GM23338 (cell line): Measurements from ENCODE around the gene KRT83. TPM values are rescaled to one million over a fixed set of nuclear protein-coding genes. Genes with fewer than 3 reads are reported as not detected.

Source experiments
- ATAC-seq: fragments of 200-7000 bp; cut with Tn5 transposase; 3 replicates; pipeline ENCODE4 v1.9.1; 2020
- DNase-seq: peaks from one replicate; pipeline ENCODE4 v3.0.0-alpha.2; 2015; ENCODE audit warnings: low spot score
- H2AFZ ChIP-seq: fragments of 200-600 bp; sonication (generic); 2 replicates; pipeline ENCODE4 v1.8.0; 2016; ENCODE audit warnings: antibody characterized with exemption, mild to moderate bottlenecking, moderate library complexity
- H3F3A ChIP-seq: fragments of 200-600 bp; sonication (generic); replicated peaks from 2 replicates; pipeline ENCODE4 v1.8.0; 2017; ENCODE audit warnings: antibody characterized with exemption, mixed run types, low read depth
- H3K27ac ChIP-seq: fragments of 200-600 bp; sonication (generic); 2 replicates; pipeline ENCODE4 v1.6.1; 2016; ENCODE audit warnings: low read depth
- H3K27me3 ChIP-seq: fragments of 200-600 bp; sonication (generic); 2 replicates; pipeline ENCODE4 v1.8.0; 2016; ENCODE audit warnings: mild to moderate bottlenecking, mixed run types, moderate library complexity; ENCODE audit not compliant: insufficient read depth
- H3K36me3 ChIP-seq: fragments of 200-600 bp; sonication (generic); 2 replicates; pipeline ENCODE4 v1.8.0; 2016; ENCODE audit warnings: mild to moderate bottlenecking; ENCODE audit not compliant: insufficient read depth
- H3K4me1 ChIP-seq: fragments of 200-600 bp; sonication (generic); 2 replicates; pipeline ENCODE4 v1.8.0; 2016; ENCODE audit warnings: mild to moderate bottlenecking, moderate library complexity; ENCODE audit not compliant: insufficient read depth
- H3K4me2 ChIP-seq: fragments of 200-600 bp; sonication (generic); 2 replicates; pipeline ENCODE4 v1.7.1; 2017; ENCODE audit warnings: mixed run types
- H3K4me3 ChIP-seq: fragments of 200-600 bp; sonication (generic); 2 replicates; pipeline ENCODE4 v1.6.1; 2016; ENCODE audit warnings: mixed run types
- H3K79me2 ChIP-seq: fragments of 200-600 bp; sonication (generic); replicated peaks from 2 replicates; pipeline ENCODE4 v1.8.0; 2017; ENCODE audit warnings: mild to moderate bottlenecking; ENCODE audit not compliant: insufficient read depth
- H3K9me2 ChIP-seq: fragments of 200-600 bp; sonication (generic); 2 replicates; pipeline ENCODE4 v1.8.0; 2017; ENCODE audit not compliant: insufficient read depth
- H4K20me1 ChIP-seq: fragments of 200-600 bp; sonication (generic); replicated peaks from 2 replicates; pipeline ENCODE4 v1.8.0; 2017; ENCODE audit warnings: mild to moderate bottlenecking; ENCODE audit not compliant: insufficient read depth
- H3K27ac Mint-ChIP-seq: 2 replicates; pipeline ENCODE4 v1.8.0; 2020; ENCODE audit warnings: inconsistent platforms, mild to moderate bottlenecking, moderate library complexity, mixed read lengths
- H3K27me3 Mint-ChIP-seq: 3 replicates; pipeline ENCODE4 v1.8.0; 2022; ENCODE audit warnings: low read depth, mild to moderate bottlenecking, moderate library complexity, mixed read lengths, inconsistent platforms; ENCODE audit not compliant: insufficient read depth, poor library complexity
- H3K36me3 Mint-ChIP-seq: 3 replicates; pipeline ENCODE4 v1.8.0; 2021; ENCODE audit warnings: low read depth, mild to moderate bottlenecking, inconsistent platforms, moderate library complexity, mixed read lengths
- H3K4me1 Mint-ChIP-seq: 3 replicates; pipeline ENCODE4 v1.8.0; 2020; ENCODE audit warnings: mild to moderate bottlenecking, inconsistent platforms, mixed read lengths
- H3K4me3 Mint-ChIP-seq: 3 replicates; pipeline ENCODE4 v1.8.0; 2021; ENCODE audit warnings: moderate library complexity, mild to moderate bottlenecking, inconsistent platforms, mixed read lengths
- H3K9me3 Mint-ChIP-seq: 3 replicates; pipeline ENCODE4 v1.8.0; 2020; ENCODE audit warnings: moderate library complexity, mild to moderate bottlenecking, inconsistent platforms, mixed read lengths
- CTCF ChIP-seq, 2 experiments: fragments of 200-600 bp in 1 of 2; sonication (generic) in 1 of 2; conservative IDR thresholded peaks; 2 replicates each; pipeline versions ENCODE4 v1.5.1 to v1.6.1; 2016 to 2017; ENCODE audit warnings: antibody characterized with exemption in 2 of 2, low read depth in 2 of 2, mild to moderate bottlenecking in 2 of 2, moderate library complexity in 1 of 2
- EZH2 ChIP-seq: fragments of 200-600 bp; sonication (generic); IDR thresholded peaks from one replicate; pipeline ENCODE4 v1.8.0; 2017; ENCODE audit warnings: antibody characterized with exemption, mild to moderate bottlenecking, low read depth; ENCODE audit not compliant: unreplicated experiment
- EZH2phosphoT487 ChIP-seq: fragments of 200-600 bp; sonication (generic); IDR thresholded peaks from one replicate; pipeline ENCODE4 v1.8.1; 2018; ENCODE audit warnings: antibody characterized with exemption; ENCODE audit not compliant: unreplicated experiment
- JUNB ChIP-seq: IDR thresholded peaks from one replicate; pipeline ENCODE4 v1.6.1; 2016; ENCODE audit warnings: antibody characterized with exemption; ENCODE audit not compliant: unreplicated experiment
- NANOG ChIP-seq: IDR thresholded peaks from 2 replicates; pipeline ENCODE4 v1.6.1; 2016; ENCODE audit warnings: antibody characterized with exemption, borderline replicate concordance
- POLR2AphosphoS5 ChIP-seq: IDR thresholded peaks from 2 replicates; pipeline ENCODE4 v1.6.1; 2016; ENCODE audit warnings: antibody characterized with exemption, low read depth
- REST ChIP-seq: IDR thresholded peaks from one replicate; pipeline ENCODE4 v1.6.1; 2018; ENCODE audit warnings: antibody characterized with exemption; ENCODE audit not compliant: unreplicated experiment
- ZNF114 ChIP-seq: fragments of 250-450 bp; sonication (Bioruptor Pico); IDR thresholded peaks from 2 replicates; pipeline ENCODE4 v1.5.0; 2020; ENCODE audit warnings: mild to moderate bottlenecking, moderate library complexity
- ZNF331 ChIP-seq: fragments of 250-450 bp; sonication (Bioruptor Pico); IDR thresholded peaks from 2 replicates; pipeline ENCODE4 v1.5.0; 2020; ENCODE audit warnings: low read depth, mild to moderate bottlenecking, moderate library complexity
- ZNF462 ChIP-seq: fragments of 250-450 bp; sonication (Bioruptor Pico); IDR thresholded peaks from 2 replicates; pipeline ENCODE4 v1.5.0; 2020; ENCODE audit warnings: mild to moderate bottlenecking, moderate library complexity
- polyA plus RNA-seq: library from polyadenylated mRNA; unstranded; fragments of >200 nt; fragmentation: Nextera tagmentation; extraction: Ambion mirVana; gene quantifications from 2 replicates; pipeline ENCODE4 v1.2.1, GENCODE V29; 2016
- total RNA-seq: library from RNA; depleted of rRNA; stranded (reverse); fragments of >200 nt; shearing (Covaris generic); gene quantifications from 2 replicates; pipeline ENCODE4 v1.2.3, GENCODE V29; 2014

The KRT83 gene
- total and polyA plus RNA-seq, 2 experiments from 2014 or later, result not detected

DNA sequence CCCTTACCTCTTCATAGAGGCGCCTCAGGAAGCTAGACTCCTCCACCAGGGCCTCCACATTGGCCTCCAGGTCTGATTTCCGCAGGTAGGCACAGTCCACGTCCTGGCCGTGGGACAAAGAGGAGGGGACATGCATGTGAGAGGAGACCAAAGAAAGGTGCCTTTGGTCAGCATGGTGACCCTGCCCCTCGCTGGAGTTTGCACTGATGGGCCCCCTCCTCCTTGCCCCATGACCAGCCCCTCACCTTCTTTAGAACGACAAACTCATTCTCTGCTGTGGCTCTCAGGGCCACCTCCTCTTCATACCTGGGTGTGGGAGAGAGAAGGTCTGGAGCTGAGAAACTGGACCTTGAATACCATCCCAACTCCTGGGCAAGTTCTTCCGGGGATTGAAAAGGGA lies 42.9 kb upstream of the KRT83 start (continued):
- no peak for TF ChIP-seq ZNF462
- TF ChIP-seq EZH2phosphoT487, result no peak
- TF ChIP-seq POLR2AphosphoS5, result no peak
- no peak for TF ChIP-seq CTCF (conservative IDR thresholded peaks at IDR 0.05; ENCODE audit: low read depth in 2 of 2)
- TF ChIP-seq ZNF114 (CRISPR knock-in tag), result no peak

GRCh38 chr12:52363111-52363679 lies 42.0 kb upstream of the KRT83 start:
- Histone ChIP-seq H3K4me1 (no peaks in the 10 kb centered on the region), H3K27ac (no peak overlapping the region), H3F3A (no peaks in the 10 kb centered on the region), H3K9me2 (no peaks in the 10 kb centered on the region), H2AFZ (no peak overlapping the region), H4K20me1 (no peaks in the 10 kb centered on the region), H3K36me3 (no peaks in the 10 kb centered on the region), H3K4me2 (no peak overlapping the region), H3K27me3 (no peaks in the 10 kb centered on the region), H3K79me2 (no peaks in the 10 kb centered on the region), H3K4me3 (no peak overlapping the region)
- DNase-seq (no peak), ATAC-seq (no peak)
- H3K9me3 Mint-ChIP-seq, result no peaks in the 10 kb centered on the region
- no peaks in the 10 kb centered on the region for H3K36me3 Mint-ChIP-seq
- H3K4me1 Mint-ChIP-seq, result peaks cover 3% of the 10 kb centered on the region; the same call in 1 of the 3 replicates
- H3K4me3 Mint-ChIP-seq, result no peak overlapping the region
- H3K27me3 Mint-ChIP-seq, result peaks cover 2% of the 10 kb centered on the region
- no peak overlapping the region for H3K27ac Mint-ChIP-seq
- TF ChIP-seq ZNF331 (CRISPR knock-in tag) (no peak), POLR2AphosphoS5 (no peak), JUNB (no peak), NANOG (no peak), REST (no peak), EZH2 (no peak)
